K562 (cell line): ENCODE results near the gene PLEKHA6. TPM values are rescaled to one million over a fixed set of nuclear protein-coding genes. Genes with fewer than 3 reads are reported as not detected.

Source experiments
- ATAC-seq: fragments of 200-7000 bp; cut with Tn5 transposase; 3 replicates; pipeline ENCODE4 v1.9.1; 2020; ENCODE audit warnings: moderate library complexity
- BruUV-seq: library from RNA; stranded (reverse); fragments of 400-500 nt; replicated peaks from 2 replicates; lab custom pipeline; 2021; lab: Mats Ljungman, UMichigan
- CTCF ChIA-PET: fragments of 300-600 bp; formaldehyde crosslinking; extraction: SDS; loops from one replicate; lab custom pipeline; 2021; ENCODE audit warnings: low intra/inter-chr PET ratio; lab: Yijun Ruan, JAX
- POLR2A ChIA-PET: fragments of 300-600, 350-650 bp; sonication (Branson Sonifier 250); formaldehyde crosslinking; extraction: SDS; loops from one replicate; lab custom pipeline; 2021; ENCODE audit warnings: antibody characterized with exemption, inconsistent platforms; lab: Yijun Ruan, JAX
- DNase-seq, 4 experiments: peaks; one replicate each; pipeline versions ENCODE4 v3.0.0 to v3.0.0-alpha.2; 2011 to 2018; ENCODE audit warnings: low spot score in 3 of 4, mixed read lengths in 3 of 4; ENCODE audit errors: extremely low read depth in 1 of 4
- FAIRE-seq: peaks from 2 replicates; lab custom pipeline; 2011; peaks lifted over from hg19 to GRCh38; lab: Jason Lieb, UNC
- H2AFZ ChIP-seq: 2 replicates; pipeline ENCODE4 v1.6.0; 2011; ENCODE audit warnings: low read depth, low read length, control low read depth, inconsistent platforms
- H3K27ac ChIP-seq: fragments of 200-600 bp; 3 replicates; pipeline ENCODE4 v1.8.0; 2011; ENCODE audit warnings: low read depth, mild to moderate bottlenecking, control low read depth, inconsistent platforms, low read length, moderate library complexity, mixed read lengths; ENCODE audit errors: extremely low read depth
- H3K27me3 ChIP-seq, 2 experiments: fragments of 300-600 bp in 1 of 2; 2 replicates in 1 of 2; 3 replicates in 1 of 2; pipeline versions ENCODE4 v1.6.0 to v1.8.0; 2011; ENCODE audit warnings: inconsistent platforms in 2 of 2, low read length in 2 of 2, mild to moderate bottlenecking in 1 of 2, mixed read lengths in 1 of 2, moderate library complexity in 1 of 2; ENCODE audit not compliant: control insufficient read depth in 2 of 2, insufficient read depth in 2 of 2
- H3K36me3 ChIP-seq: fragments of 300-600 bp; 3 replicates; pipeline ENCODE4 v1.8.0; 2011; ENCODE audit warnings: mild to moderate bottlenecking, low read length, inconsistent platforms; ENCODE audit not compliant: control insufficient read depth, insufficient read depth
- H3K4me1 ChIP-seq, 2 experiments: fragments of 200-600 bp in 1 of 2; replicated peaks in 1 of 2; 2 replicates in 1 of 2; 3 replicates in 1 of 2; pipeline versions ENCODE4 v1.5.1 to v1.8.0; 2011; ENCODE audit warnings: inconsistent platforms in 2 of 2, low read length in 2 of 2, mild to moderate bottlenecking in 1 of 2, mixed read lengths in 1 of 2, moderate library complexity in 1 of 2; ENCODE audit not compliant: control insufficient read depth in 2 of 2, insufficient read depth in 2 of 2
- H3K4me2 ChIP-seq: 2 replicates; pipeline ENCODE4 v1.6.1; 2011; ENCODE audit warnings: low read length, control low read depth, inconsistent platforms, mixed read lengths; ENCODE audit not compliant: insufficient read depth
- H3K4me3 ChIP-seq: fragments of 200-600 bp; sonication (generic), shearing (Covaris generic); 2 replicates; pipeline ENCODE4 v1.5.1; 2016; ENCODE audit warnings: control low read depth, inconsistent platforms
- H3K79me2 ChIP-seq: fragments of 200-600 bp; 3 replicates; pipeline ENCODE4 v1.8.0; 2011; ENCODE audit warnings: low read length, inconsistent platforms; ENCODE audit not compliant: control insufficient read depth, insufficient read depth
- H3K9ac ChIP-seq, 2 experiments: 2 replicates each; pipeline versions ENCODE4 v1.6.0 to v1.6.1; 2011; ENCODE audit warnings: low read depth in 2 of 2, low read length in 2 of 2, control low read depth in 1 of 2, inconsistent platforms in 1 of 2, mild to moderate bottlenecking in 1 of 2, mixed read lengths in 1 of 2; ENCODE audit not compliant: insufficient read depth in 1 of 2
- H3K9me1 ChIP-seq: one replicate; pipeline ENCODE4 v1.6.0; 2011; ENCODE audit warnings: inconsistent platforms, mild to moderate bottlenecking, low read length, moderate library complexity; ENCODE audit not compliant: control insufficient read depth, insufficient read depth
- H3K9me3 ChIP-seq: replicated peaks from 2 replicates; pipeline ENCODE4 v1.5.1; 2011; ENCODE audit warnings: low read depth, low read length, inconsistent platforms; ENCODE audit not compliant: control insufficient read depth, insufficient read depth
- H4K20me1 ChIP-seq: replicated peaks from 2 replicates; pipeline ENCODE4 v1.6.1; 2011; ENCODE audit warnings: low read length, inconsistent platforms, mixed read lengths; ENCODE audit not compliant: control insufficient read depth, insufficient read depth
- BACH1 ChIP-seq: fragments of 200-800 bp; sonication (Bioruptor generic); IDR thresholded peaks from 2 replicates; pipeline ENCODE4 v1.6.1; 2016; ENCODE audit warnings: missing genetic modification characterization, missing compliant biosample characterization
- ELF4 ChIP-seq: fragments of 450-650 bp; formaldehyde crosslinking; IDR thresholded peaks from 2 replicates; pipeline ENCODE4 v1.4.0; 2022; ENCODE audit warnings: missing genetic modification characterization
- ESRRA ChIP-seq: fragments of 450-650 bp; IDR thresholded peaks from 2 replicates; pipeline ENCODE4 v1.6.1; 2014; ENCODE audit warnings: low read depth, mild to moderate bottlenecking, moderate library complexity, borderline replicate concordance
- PPARD ChIP-seq: fragments of 250-450 bp; sonication (Bioruptor Pico); IDR thresholded peaks from 2 replicates; pipeline ENCODE4 v1.8.0; 2022; ENCODE audit warnings: inconsistent platforms, mild to moderate bottlenecking, moderate library complexity
- PRPF4 ChIP-seq: fragments of 200-400 bp; formaldehyde crosslinking; IDR thresholded peaks from one replicate; pipeline ENCODE4 v1.6.1; 2017; ENCODE audit warnings: low read length, low read depth, mild to moderate bottlenecking; ENCODE audit not compliant: insufficient read depth, poor library complexity, severe bottlenecking
- RBFOX2 ChIP-seq: fragments of 200-400 bp; formaldehyde crosslinking; IDR thresholded peaks from 2 replicates; pipeline ENCODE4 v1.6.1; 2017; ENCODE audit warnings: low read depth, mild to moderate bottlenecking, low read length, moderate library complexity
- TBL1XR1 ChIP-seq, 2 experiments: IDR thresholded peaks; 2 replicates each; pipeline ENCODE4 v1.6.1; 2012; ENCODE audit warnings: improper control_type of control experiment in 2 of 2, low read length in 2 of 2, mild to moderate bottlenecking in 1 of 2
- ZBTB1 ChIP-seq: sonication (generic); formaldehyde crosslinking; IDR thresholded peaks from 2 replicates; pipeline ENCODE4 v1.8.1; 2023; ENCODE audit warnings: missing genetic modification reagents, low read depth, mild to moderate bottlenecking, borderline replicate concordance
- ZNF197 ChIP-seq: fragments of 200-800 bp; sonication (Bioruptor generic); IDR thresholded peaks from 2 replicates; pipeline ENCODE4 v1.6.1; 2016; ENCODE audit warnings: low read depth, missing genetic modification characterization, missing compliant biosample characterization
- ZNF436 ChIP-seq: fragments of 250-450, 450-650 bp; sonication (Bioruptor Pico); formaldehyde crosslinking; IDR thresholded peaks from 2 replicates; pipeline ENCODE4 v1.7.0; 2020; ENCODE audit warnings: mild to moderate bottlenecking
- ZNF583 ChIP-seq: fragments of 250-450 bp; sonication (Bioruptor Pico); IDR thresholded peaks from 2 replicates; pipeline ENCODE4 v1.4.0; 2020
- ZNF766 ChIP-seq: fragments of 200-800 bp; sonication (Bioruptor generic); conservative IDR thresholded peaks from 2 replicates; pipeline ENCODE4 v1.6.1; 2016; ENCODE audit warnings: missing genetic modification characterization, missing compliant biosample characterization
- ZNF77 ChIP-seq: fragments of 250-450 bp; sonication (Bioruptor Pico); IDR thresholded peaks from 2 replicates; pipeline ENCODE4 v1.5.0; 2020
- WGBS: fragments of 100-300 bp; shearing (Covaris generic); methylation state at CpG from one replicate; pipeline ENCODE4 v1.1.6; 2016; ENCODE audit warnings: low coverage, mixed read lengths; ENCODE audit not compliant: insufficient coverage; ENCODE audit errors: missing lambda C conversion rate; 5-methylcytosine and 5-hydroxymethylcytosine counted together
- in situ Hi-C: fragments of 300-500 bp; cut with MboI; formaldehyde crosslinking; loops from 4 replicates; pipeline ENCODE4 v1.15.0; 2018; ENCODE audit warnings: inconsistent platforms, mixed read lengths
- intact Hi-C: fragments of 100-400 bp; cut with micrococcal nuclease; formaldehyde crosslinking; loops from 2 replicates; pipeline ENCODE4 v1.14.2; 2022
- polyA plus RNA-seq, 8 experiments: library from polyadenylated mRNA; depleted of rRNA in 4 of 8; stranded (reverse) in 5 of 8; unstranded in 3 of 8; fragments of >200 nt; fragmentation: Nextera tagmentation in 2 of 8; fragmentation: Illumina TruSeq in 1 of 8; extraction: Ambion mirVana in 2 of 8; extraction: Trizol in 1 of 8; gene quantifications; 2 replicates each; pipeline versions ENCODE4 v1.2.1 to v1.2.3, GENCODE V29; 2011 to 2014; ENCODE audit warnings: inconsistent platforms in 1 of 8, missing spikeins in 1 of 8
- total RNA-seq, 7 experiments: library from RNA; depleted of rRNA in 6 of 7; stranded (reverse); fragments of >200 nt in 6 of 7; fragmentation: Illumina TruSeq in 2 of 7; extraction: Trizol in 2 of 7; gene quantifications; 2 replicates each; pipeline versions ENCODE4 v1.2.1 to v1.2.3, GENCODE V29; 2011 to 2021; ENCODE audit warnings: low replicate concordance in 1 of 7
- TF ChIP-seq, protein P1 (sequence below): fragments of 450-650 bp; IDR thresholded peaks from 2 replicates; pipeline ENCODE4 v1.6.1; 2016; ENCODE audit warnings: mild to moderate bottlenecking

Gene PLEKHA6
- total and polyA plus RNA-seq, 9 of the 15 experiments (the other 6 are each of a cell fraction or from before 2014, with no cell fraction given), result under 0.01 to 0.33 (median 0.01) TPM; not detected in 4

DNA sequence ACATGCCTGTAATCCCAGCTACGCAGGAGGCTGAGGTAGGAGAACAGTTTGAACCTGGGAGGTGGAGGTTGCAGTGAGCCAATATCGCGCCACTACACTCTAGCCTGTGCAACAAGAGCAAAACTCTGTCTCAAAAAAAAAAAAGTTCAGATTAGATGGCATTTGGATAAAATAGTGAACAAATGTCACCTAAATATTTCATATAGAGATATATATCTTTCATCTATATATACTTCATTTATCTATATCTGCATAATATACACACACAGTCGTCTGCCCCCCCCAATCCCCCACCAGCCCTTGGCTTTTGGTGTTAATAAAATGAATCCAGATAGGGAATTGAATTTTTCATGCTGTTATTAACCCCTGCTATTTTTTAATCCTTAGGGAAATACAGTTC, 46.9 kb upstream of the PLEKHA6 start (continued):
- TF ChIP-seq ESRRA (no peak), ZNF766 (CRISPR knock-in tag) (no peak), TBL1XR1 (IDR thresholded peaks at IDR 0.05; ENCODE audit: low read length in 2 of 2) (no peak), ZNF436 (CRISPR knock-in tag) (no peak), ZNF583 (CRISPR knock-in tag) (no peak), PRPF4 (no peak)
- TF ChIP-seq, protein P1, sequence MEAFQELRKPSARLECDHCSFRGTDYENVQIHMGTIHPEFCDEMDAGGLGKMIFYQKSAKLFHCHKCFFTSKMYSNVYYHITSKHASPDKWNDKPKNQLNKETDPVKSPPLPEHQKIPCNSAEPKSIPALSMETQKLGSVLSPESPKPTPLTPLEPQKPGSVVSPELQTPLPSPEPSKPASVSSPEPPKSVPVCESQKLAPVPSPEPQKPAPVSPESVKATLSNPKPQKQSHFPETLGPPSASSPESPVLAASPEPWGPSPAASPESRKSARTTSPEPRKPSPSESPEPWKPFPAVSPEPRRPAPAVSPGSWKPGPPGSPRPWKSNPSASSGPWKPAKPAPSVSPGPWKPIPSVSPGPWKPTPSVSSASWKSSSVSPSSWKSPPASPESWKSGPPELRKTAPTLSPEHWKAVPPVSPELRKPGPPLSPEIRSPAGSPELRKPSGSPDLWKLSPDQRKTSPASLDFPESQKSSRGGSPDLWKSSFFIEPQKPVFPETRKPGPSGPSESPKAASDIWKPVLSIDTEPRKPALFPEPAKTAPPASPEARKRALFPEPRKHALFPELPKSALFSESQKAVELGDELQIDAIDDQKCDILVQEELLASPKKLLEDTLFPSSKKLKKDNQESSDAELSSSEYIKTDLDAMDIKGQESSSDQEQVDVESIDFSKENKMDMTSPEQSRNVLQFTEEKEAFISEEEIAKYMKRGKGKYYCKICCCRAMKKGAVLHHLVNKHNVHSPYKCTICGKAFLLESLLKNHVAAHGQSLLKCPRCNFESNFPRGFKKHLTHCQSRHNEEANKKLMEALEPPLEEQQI, result no peak

DNA sequence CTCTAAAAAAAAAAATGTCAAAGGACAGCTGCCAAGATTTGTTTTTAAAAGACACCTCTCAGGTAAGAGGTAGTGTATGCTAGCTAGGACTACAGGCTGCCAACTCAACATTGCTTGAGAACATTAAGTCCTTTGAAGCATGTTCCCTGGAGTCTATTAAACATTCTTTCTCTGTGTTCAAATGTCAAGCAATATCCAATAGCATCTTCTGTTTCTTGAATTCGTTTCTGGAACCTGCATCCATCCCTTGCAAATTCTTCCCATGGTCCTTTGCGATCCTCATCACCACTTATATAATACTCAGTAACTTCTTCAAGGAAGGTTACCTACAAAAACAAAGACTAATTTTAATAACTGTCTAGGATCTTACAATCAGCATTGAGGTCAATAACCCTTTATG, 46.3 kb upstream of the PLEKHA6 start:
- POLR2A ChIA-PET, result interaction anchor here (0.6 to 5.6 kb wide), 3 partner anchors 7 to 209 kb away, joined by 3 to 87 read pairs (median 3); no protein-coding TSS in a partner anchor
- TF ChIP-seq ELF4 (CRISPR knock-in tag) (no peak), ZNF197 (no peak), PPARD (CRISPR knock-in tag) (no peak), ZNF77 (CRISPR knock-in tag) (no peak), ZBTB1 (CRISPR knock-in tag) (no peak), BACH1 (tag) (0 out of 2 replicates have a peak, but pooled peaks have one; percentile 9), RBFOX2 (peak; percentile 48; the same call in 1 of the 2 replicates)
- Histone ChIP-seq H3K4me2 (peak overlapping the region; percentile 2; the same call in 1 of the 2 replicates), H3K9me1 (no peaks in the 10 kb centered on the region), H3K27me3 (no peaks in the 10 kb centered on the region), H3K4me1 (peaks cover 4 to 5% of the 10 kb centered on the region in 2 experiments; a peak in 4 of 5 replicates), H3K4me3 (0 out of 2 replicates have a peak overlapping the region, but pooled peaks have one; percentile 10), H3K27ac (no peak overlapping the region), H3K9ac (no peak overlapping the region), H4K20me1 (peaks cover 56% of the 10 kb centered on the region), H3K36me3 (peaks cover 82% of the 10 kb centered on the region), H2AFZ (no peak overlapping the region), H3K9me3 (no peaks in the 10 kb centered on the region), H3K79me2 (peaks cover 76% of the 10 kb centered on the region)
- FAIRE-seq (no peak), DNase-seq (no peak), ATAC-seq (no peak)
- BruUV-seq, result no TSS peak
- CTCF ChIA-PET, result no interaction called here
- intact Hi-C loops (no loop called here), in situ Hi-C loops (no loop called here)
- 37% methylated on average over 2 of the region's 2 CpGs for WGBS
